ENCODE data around the gene SCAF11. TPM values are rescaled to one million over a fixed set of nuclear protein-coding genes. Genes with fewer than 3 reads are reported as not detected.

SCAF11 gene
- total RNA-seq, 1 donor from 2014 or later: 93.3 TPM

GRCh38 chr12:45977620-45978019 lies 12.8 kb downstream of the SCAF11 start:
- no peak for DNase-seq (ENCODE audit: low spot score)
- H3K27ac Mint-ChIP-seq (ENCODE audit: unreplicated experiment): no peak overlapping the region
- H3K9me3 Mint-ChIP-seq (ENCODE audit: low read depth): peaks cover 3% of the 10 kb centered on the region
- H3K27me3 Mint-ChIP-seq (ENCODE audit: low read depth): no peaks in the 10 kb centered on the region
- TF ChIP-seq CTCF (IDR thresholded peaks at IDR 0.05): no peak
- no peak overlapping the region for H3K4me3 Mint-ChIP-seq (ENCODE audit: unreplicated experiment)
- H3K4me1 Mint-ChIP-seq (ENCODE audit: low read depth): peaks cover 84% of the 10 kb centered on the region
- no peaks in the 10 kb centered on the region for H3K36me3 Mint-ChIP-seq (ENCODE audit: low read depth)

GRCh38 chr12:45975506-45975905 lies 14.9 kb downstream of the SCAF11 start:
- no peak overlapping the region for H3K4me3 Mint-ChIP-seq (ENCODE audit: unreplicated experiment)
- no peak overlapping the region for H3K27ac Mint-ChIP-seq (ENCODE audit: unreplicated experiment)
- DNase-seq (ENCODE audit: low spot score): no peak
- H3K9me3 Mint-ChIP-seq (ENCODE audit: low read depth): peaks cover 3% of the 10 kb centered on the region
- H3K27me3 Mint-ChIP-seq (ENCODE audit: low read depth): no peaks in the 10 kb centered on the region
- peaks cover 88% of the 10 kb centered on the region for H3K4me1 Mint-ChIP-seq (ENCODE audit: low read depth)
- no peaks in the 10 kb centered on the region for H3K36me3 Mint-ChIP-seq (ENCODE audit: low read depth)
- no peak for TF ChIP-seq CTCF (IDR thresholded peaks at IDR 0.05)

GRCh38 chr12:45974883-45975282 lies 15.5 kb downstream of the SCAF11 start:
- no peak for TF ChIP-seq CTCF (IDR thresholded peaks at IDR 0.05)
- Mint-ChIP-seq H3K36me3 (ENCODE audit: low read depth) (peaks cover 2% of the 10 kb centered on the region), H3K4me3 (ENCODE audit: unreplicated experiment) (no peak overlapping the region), H3K4me1 (ENCODE audit: low read depth) (peaks cover 87% of the 10 kb centered on the region), H3K9me3 (ENCODE audit: low read depth) (peaks cover 6% of the 10 kb centered on the region), H3K27me3 (ENCODE audit: low read depth) (no peaks in the 10 kb centered on the region), H3K27ac (ENCODE audit: unreplicated experiment) (no peak overlapping the region)
- no peak for DNase-seq (ENCODE audit: low spot score)

- peaks cover 6% of the 10 kb centered on the region for H3K9me3 Mint-ChIP-seq (ENCODE audit: low read depth)
- H3K4me1 Mint-ChIP-seq (ENCODE audit: low read depth): peaks cover 85% of the 10 kb centered on the region
- peaks cover 2% of the 10 kb centered on the region for H3K36me3 Mint-ChIP-seq (ENCODE audit: low read depth)
- no peak for TF ChIP-seq CTCF (IDR thresholded peaks at IDR 0.05)
- no peak for DNase-seq (ENCODE audit: low spot score)
- peak overlapping the region; percentile 3 for H3K27ac Mint-ChIP-seq (ENCODE audit: unreplicated experiment)
- no peaks in the 10 kb centered on the region for H3K27me3 Mint-ChIP-seq (ENCODE audit: low read depth)
- no peak overlapping the region for H3K4me3 Mint-ChIP-seq (ENCODE audit: unreplicated experiment)
Observed at GRCh38 chr12:45974171-45974719, 16.1 kb downstream of the SCAF11 start.

- H3K9me3 Mint-ChIP-seq (ENCODE audit: low read depth): peaks cover 6% of the 10 kb centered on the region
- H3K4me3 Mint-ChIP-seq (ENCODE audit: unreplicated experiment): peak overlapping the region; percentile 37
- DNase-seq (ENCODE audit: low spot score): no peak
Observed at GRCh38 chr12:45973526-45973925, 16.8 kb downstream of the SCAF11 start.

More at GRCh38 chr12:45973526-45973925, 16.8 kb downstream of the SCAF11 start:
- Mint-ChIP-seq H3K36me3 (ENCODE audit: low read depth) (peaks cover 2% of the 10 kb centered on the region), H3K4me1 (ENCODE audit: low read depth) (peaks cover 86% of the 10 kb centered on the region), H3K27ac (ENCODE audit: unreplicated experiment) (peak overlapping the region; percentile 47), H3K27me3 (ENCODE audit: low read depth) (no peaks in the 10 kb centered on the region)
- TF ChIP-seq CTCF (IDR thresholded peaks at IDR 0.05): no peak
